GM19324 (cell line): Measurements from ENCODE around the gene AP1B1.

Experiments used
- ATAC-seq: cut with Tn5 transposase; IDR thresholded peaks from one replicate; pipeline ENCODE4 v1.9.1; 2021; ENCODE audit warnings: mild to moderate bottlenecking, moderate library complexity; ENCODE audit not compliant: unreplicated experiment, low FRiP score

The AP1B1 gene

GRCh38 chr22:29302681-29303465 is 85.5 kb downstream of the AP1B1 start:
- ATAC-seq, result no peak

GRCh38 chr22:29302402-29302680 is 86.0 kb downstream of the AP1B1 start:
- ATAC-seq, result no peak

- ATAC-seq, result no peak
Measured at GRCh38 chr22:29301716-29302401, 86.5 kb downstream of the AP1B1 start.

- ATAC-seq, result no peak
Measured at GRCh38 chr22:29300807-29301601, 87.4 kb downstream of the AP1B1 start.

GRCh38 chr22:29300467-29300806 is 87.9 kb downstream of the AP1B1 start:
- ATAC-seq, result no peak

GRCh38 chr22:29299136-29299900 is 89.1 kb downstream of the AP1B1 start:
- ATAC-seq, result no peak

- no peak for ATAC-seq
Measured at GRCh38 chr22:29298641-29299040, 89.7 kb downstream of the AP1B1 start.

GRCh38 chr22:29292379-29292778 is 96.0 kb downstream of the AP1B1 start:
- ATAC-seq, result no peak

GRCh38 chr22:29291215-29291614 is 97.2 kb downstream of the AP1B1 start:
- ATAC-seq, result no peak

GRCh38 chr22:29290061-29290460 is 98.3 kb downstream of the AP1B1 start:
- ATAC-seq, result no peak

GRCh38 chr22:29288837-29289236 is 99.5 kb downstream of the AP1B1 start:
- no peak for ATAC-seq

GRCh38 chr22:29284196-29284595 is 104.2 kb downstream of the AP1B1 start:
- ATAC-seq, result no peak

- no peak for ATAC-seq
Measured at GRCh38 chr22:29277927-29278326, 110.4 kb downstream of the AP1B1 start.
